ENCODE measurements around the gene FOXO6.

The FOXO6 gene

DNA sequence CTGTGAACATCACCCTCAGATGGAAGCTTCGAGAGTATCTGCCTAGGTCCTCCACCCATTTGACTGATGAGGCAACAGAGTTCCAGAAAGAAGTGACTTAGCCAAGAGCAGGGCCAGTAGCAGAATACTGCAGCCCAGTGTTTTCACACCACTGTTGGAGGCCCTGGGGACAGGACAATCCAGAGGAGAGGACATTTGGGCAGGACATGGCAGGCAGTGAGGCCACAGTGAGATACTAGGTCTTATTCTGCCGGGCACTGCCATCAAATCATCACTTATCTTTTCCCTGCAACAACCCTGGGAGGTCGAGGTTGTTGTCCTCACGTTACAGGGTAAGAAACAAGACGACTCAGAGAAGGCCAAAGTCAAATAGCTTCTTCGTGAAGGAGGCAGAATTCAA is 5.5 kb upstream of the FOXO6 start:
- H3K27ac ChIP-seq = no peak overlapping the region
- TF ChIP-seq CTCF (conservative IDR thresholded peaks at IDR 0.05) = no peak

DNA sequence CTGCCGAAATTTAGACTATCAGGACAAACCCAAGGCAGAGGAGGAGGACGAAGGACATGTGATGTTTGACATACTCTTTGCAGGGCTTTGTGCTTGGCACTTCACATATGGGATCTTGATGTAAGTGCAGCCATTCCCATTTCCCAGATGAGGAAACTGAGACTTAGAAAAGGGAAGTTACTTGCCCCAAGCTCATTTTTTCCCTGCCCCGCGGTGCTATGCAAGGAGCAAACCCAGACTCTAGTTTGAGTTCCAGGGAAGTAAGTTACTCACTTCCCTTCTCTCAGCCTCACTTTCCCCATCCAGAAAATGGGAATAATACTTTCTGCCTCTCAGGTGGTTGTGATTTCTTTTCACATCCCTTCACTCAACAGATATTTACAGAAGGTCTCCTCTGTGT is 4.5 kb upstream of the FOXO6 start:
- TF ChIP-seq CTCF (conservative IDR thresholded peaks at IDR 0.05) = no peak
- H3K27ac ChIP-seq = no peak overlapping the region

DNA sequence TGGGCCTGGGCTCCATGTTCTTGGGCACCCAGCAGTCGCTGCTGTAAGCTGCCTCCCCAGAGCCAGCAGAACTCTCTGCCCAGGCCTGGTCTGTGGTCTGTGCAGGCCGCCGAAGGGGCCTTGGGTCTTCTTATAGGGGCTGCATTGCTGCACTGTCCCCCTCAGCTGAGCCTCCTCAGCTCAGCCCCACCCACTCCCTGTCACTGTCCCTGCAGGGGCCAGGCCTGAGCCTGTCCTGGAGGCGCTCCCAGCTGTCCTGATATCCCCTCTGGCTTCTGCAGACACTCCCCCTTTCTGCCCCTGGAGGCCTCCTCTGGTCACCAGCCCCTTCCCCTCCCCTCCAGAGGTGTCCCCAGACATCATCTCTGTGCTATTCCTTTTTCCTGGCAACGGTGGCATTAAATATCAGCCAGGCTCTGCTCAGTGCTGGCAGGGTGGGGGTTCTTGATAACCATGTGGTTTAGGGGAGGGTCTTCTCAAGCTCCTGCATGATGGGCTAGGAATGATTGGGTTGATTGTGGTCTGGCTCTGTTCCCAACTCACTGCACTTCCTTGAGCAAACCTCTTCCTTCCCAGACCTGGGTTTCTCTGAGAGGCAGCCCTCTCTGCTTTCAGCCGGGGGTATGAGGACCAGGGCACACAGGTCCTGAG is 3.7 kb upstream of the FOXO6 start:
- peak overlapping the region; percentile 33; the same call in 1 of the 2 replicates for H3K27ac ChIP-seq
- TF ChIP-seq CTCF (conservative IDR thresholded peaks at IDR 0.05) = no peak

GRCh38 chr1:41358131-41359021 is 2.9 kb upstream of the FOXO6 start:
- peak overlapping the region; percentile 33 for H3K27ac ChIP-seq
- no peak for TF ChIP-seq CTCF (conservative IDR thresholded peaks at IDR 0.05)

DNA sequence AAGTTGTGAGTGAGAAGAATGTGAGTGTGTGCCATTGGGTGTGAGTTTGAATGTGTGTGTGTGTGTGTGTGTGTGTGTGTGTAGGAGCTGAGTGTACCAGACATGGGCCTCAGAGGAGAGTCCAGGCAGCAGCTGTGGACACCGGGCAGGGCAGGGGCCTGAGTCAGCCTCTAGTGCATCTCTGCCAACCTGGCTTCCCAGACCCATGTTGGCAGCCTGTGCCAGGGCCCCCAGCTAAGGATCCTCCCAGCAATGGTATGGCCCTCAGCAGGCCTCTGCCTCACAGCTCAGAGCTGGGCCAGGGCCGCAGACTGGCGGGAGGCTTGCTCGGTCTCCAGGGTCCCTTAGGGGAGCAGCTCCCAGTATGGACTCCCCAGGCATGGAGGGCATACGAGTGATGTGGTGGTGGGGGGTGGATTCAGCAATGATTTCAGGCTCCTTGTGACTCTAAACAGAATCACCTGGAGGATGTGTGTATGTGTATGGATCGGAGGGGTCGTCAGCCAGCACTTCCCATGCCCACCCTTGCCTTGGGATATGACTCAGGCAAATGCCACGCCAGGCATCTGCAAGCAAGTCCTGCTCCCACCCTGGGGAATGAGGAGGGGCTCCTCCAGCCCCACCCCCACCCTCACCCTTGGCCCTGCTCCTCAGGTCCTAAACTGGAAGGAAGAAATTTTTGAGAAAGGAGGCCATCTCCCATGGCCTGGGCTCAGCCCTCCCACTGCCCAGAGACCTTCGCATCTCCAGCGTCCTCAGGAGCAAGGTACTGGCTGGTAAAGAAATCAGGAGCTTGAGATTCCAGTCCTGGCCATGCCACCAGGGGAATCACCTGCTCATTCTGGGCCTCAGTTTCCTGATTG is 1.8 kb upstream of the FOXO6 start:
- no peak for TF ChIP-seq CTCF (conservative IDR thresholded peaks at IDR 0.05)
- peak overlapping the region; percentile 33 for H3K27ac ChIP-seq

DNA sequence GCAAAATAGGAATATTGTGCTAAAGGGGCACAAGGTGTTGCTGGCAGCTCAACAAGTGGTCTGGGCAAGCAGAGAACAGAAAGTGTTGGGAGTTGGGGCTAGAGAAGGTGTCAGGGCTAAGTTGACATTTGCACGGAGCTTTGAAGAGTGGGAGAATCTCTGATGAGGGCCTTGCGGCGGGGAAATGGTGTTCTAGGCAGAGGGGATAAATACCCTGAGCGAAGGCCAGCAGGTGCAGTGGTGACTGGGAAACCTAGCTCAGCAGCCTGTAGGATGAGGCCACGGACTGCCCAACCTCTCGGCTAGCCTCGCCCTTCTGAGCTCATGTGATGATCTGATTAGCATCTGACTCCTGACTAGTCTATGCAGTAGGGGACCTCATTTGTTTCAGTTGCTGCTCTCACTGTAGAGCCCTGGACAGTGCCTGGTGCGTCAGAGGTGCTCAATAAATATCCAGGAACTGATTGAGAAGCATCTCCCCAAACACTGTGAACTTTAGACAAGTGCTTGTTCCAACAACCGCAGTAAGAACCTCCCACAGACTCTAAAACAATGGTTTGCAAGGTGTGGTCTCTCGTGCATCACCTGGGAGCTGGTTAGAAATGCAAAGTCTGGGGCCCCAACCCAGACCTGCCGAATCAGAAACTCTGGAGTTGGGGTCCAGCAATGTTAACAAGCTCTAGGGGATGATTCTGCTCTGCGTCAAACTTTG is 1.0 kb upstream of the FOXO6 start:
- no peak overlapping the region for H3K27ac ChIP-seq

More for the DNA sequence above, 1.0 kb upstream of the FOXO6 start:
- TF ChIP-seq CTCF (conservative IDR thresholded peaks at IDR 0.05) = no peak
